Measurements from ENCODE around the gene FCMR.
"Not testable (repeated sequence)": the region's sequence is repeated elsewhere in the genome, so short reads cannot be mapped to it uniquely, and the experiment has no call there.

FCMR gene

GRCh38 chr1:206929524-206929923 lies 7.8 kb upstream of the FCMR start:
- in situ Hi-C loops (cut with HindIII; ENCODE audit: low pct_ligation_motif_present, low pct_unique_long_range_greater_than_20kb, low sequenced_read_pairs) = no loop called here
- no peak for DNase-seq

- in situ Hi-C loops (cut with HindIII; ENCODE audit: low pct_ligation_motif_present, low pct_unique_long_range_greater_than_20kb, low sequenced_read_pairs) = no loop called here
- DNase-seq = no peak
Observed at GRCh38 chr1:206926286-206926685, 4.5 kb upstream of the FCMR start.

- DNase-seq = no peak
- in situ Hi-C loops (cut with HindIII; ENCODE audit: low pct_ligation_motif_present, low pct_unique_long_range_greater_than_20kb, low sequenced_read_pairs) = no loop called here
Observed at GRCh38 chr1:206925106-206925736, 3.5 kb upstream of the FCMR start.

GRCh38 chr1:206924592-206925105 lies 2.9 kb upstream of the FCMR start:
- in situ Hi-C loops (cut with HindIII; ENCODE audit: low pct_ligation_motif_present, low pct_unique_long_range_greater_than_20kb, low sequenced_read_pairs) = no loop called here
- no peak for DNase-seq

- DNase-seq; in situ Hi-C loops (cut with HindIII; ENCODE audit: low pct_ligation_motif_present, low pct_unique_long_range_greater_than_20kb, low sequenced_read_pairs): not testable (repeated sequence)
Observed at GRCh38 chr1:206923961-206924557, 2.3 kb upstream of the FCMR start.

- in situ Hi-C loops (cut with HindIII; ENCODE audit: low pct_ligation_motif_present, low pct_unique_long_range_greater_than_20kb, low sequenced_read_pairs) = no loop called here
- DNase-seq = no peak
Observed at GRCh38 chr1:206923009-206923960, 1.5 kb upstream of the FCMR start.

- in situ Hi-C loops (cut with HindIII; ENCODE audit: low pct_ligation_motif_present, low pct_unique_long_range_greater_than_20kb, low sequenced_read_pairs) = no loop called here
- no peak for DNase-seq
Observed at GRCh38 chr1:206922524-206922923, 783 bp upstream of the FCMR start.

GRCh38 chr1:206918076-206918475 lies 3.7 kb downstream of the FCMR start:
- in situ Hi-C loops (cut with HindIII; ENCODE audit: low pct_ligation_motif_present, low pct_unique_long_range_greater_than_20kb, low sequenced_read_pairs) = no loop called here
- DNase-seq = no peak

- in situ Hi-C loops (cut with HindIII; ENCODE audit: low pct_ligation_motif_present, low pct_unique_long_range_greater_than_20kb, low sequenced_read_pairs) = no loop called here
Observed at GRCh38 chr1:206916000-206916709, 5.6 kb downstream of the FCMR start.

GRCh38 chr1:206915030-206915735 lies 6.6 kb downstream of the FCMR start:
- no peak for DNase-seq
- in situ Hi-C loops (cut with HindIII; ENCODE audit: low pct_ligation_motif_present, low pct_unique_long_range_greater_than_20kb, low sequenced_read_pairs) = no loop called here

More at GRCh38 chr1:206916000-206916709, 5.6 kb downstream of the FCMR start:
- no peak for DNase-seq

- in situ Hi-C loops (cut with HindIII; ENCODE audit: low pct_ligation_motif_present, low pct_unique_long_range_greater_than_20kb, low sequenced_read_pairs) = no loop called here
- no peak for DNase-seq
Observed at GRCh38 chr1:206913766-206914537, 7.8 kb downstream of the FCMR start.

GRCh38 chr1:206912445-206913095 lies 9.2 kb downstream of the FCMR start:
- in situ Hi-C loops (cut with HindIII; ENCODE audit: low pct_ligation_motif_present, low pct_unique_long_range_greater_than_20kb, low sequenced_read_pairs) = no loop called here
- DNase-seq = peak; percentile 82

GRCh38 chr1:206911064-206911663 lies 10.6 kb downstream of the FCMR start:
- peak; percentile 68 for DNase-seq
- in situ Hi-C loops (cut with HindIII; ENCODE audit: low pct_ligation_motif_present, low pct_unique_long_range_greater_than_20kb, low sequenced_read_pairs) = no loop called here

- no peak for DNase-seq
- in situ Hi-C loops (cut with HindIII; ENCODE audit: low pct_ligation_motif_present, low pct_unique_long_range_greater_than_20kb, low sequenced_read_pairs) = no loop called here
Observed at GRCh38 chr1:206909883-206910318, 11.8 kb downstream of the FCMR start.

- in situ Hi-C loops (cut with HindIII; ENCODE audit: low pct_ligation_motif_present, low pct_unique_long_range_greater_than_20kb, low sequenced_read_pairs) = no loop called here
- DNase-seq = peak; percentile 27
Observed at GRCh38 chr1:206909161-206909882, 12.4 kb downstream of the FCMR start.

- in situ Hi-C loops (cut with HindIII; ENCODE audit: low pct_ligation_motif_present, low pct_unique_long_range_greater_than_20kb, low sequenced_read_pairs) = no loop called here
- no peak for DNase-seq
Observed at GRCh38 chr1:206908038-206908437, 13.7 kb downstream of the FCMR start.
